Measurements from ENCODE around the gene IGF1R.
"Not testable (repeated sequence)": the region's sequence is repeated elsewhere in the genome, so short reads cannot be mapped to it uniquely, and the experiment has no call there.

Gene IGF1R

DNA sequence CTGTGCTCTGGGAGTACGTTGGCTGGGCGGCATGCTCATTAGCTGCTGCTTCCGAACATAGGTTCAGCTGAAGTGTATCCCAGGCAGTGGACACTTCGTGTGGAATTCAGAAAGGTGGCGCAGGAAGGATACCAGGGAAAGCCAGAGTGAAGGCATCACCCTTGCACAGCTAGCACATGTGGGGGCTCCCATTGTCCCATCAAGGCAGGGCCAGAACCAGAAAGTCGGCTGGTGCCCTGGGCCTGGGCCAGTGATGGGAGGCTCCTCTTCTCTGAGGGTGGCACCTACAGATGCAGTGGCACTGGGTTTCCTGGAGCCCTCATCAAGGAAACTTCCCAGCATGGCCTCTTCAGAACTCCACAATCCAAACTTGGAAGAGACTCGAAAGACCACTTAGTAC is 302.7 kb downstream of the IGF1R start:
- DNase-seq, result no peak

DNA sequence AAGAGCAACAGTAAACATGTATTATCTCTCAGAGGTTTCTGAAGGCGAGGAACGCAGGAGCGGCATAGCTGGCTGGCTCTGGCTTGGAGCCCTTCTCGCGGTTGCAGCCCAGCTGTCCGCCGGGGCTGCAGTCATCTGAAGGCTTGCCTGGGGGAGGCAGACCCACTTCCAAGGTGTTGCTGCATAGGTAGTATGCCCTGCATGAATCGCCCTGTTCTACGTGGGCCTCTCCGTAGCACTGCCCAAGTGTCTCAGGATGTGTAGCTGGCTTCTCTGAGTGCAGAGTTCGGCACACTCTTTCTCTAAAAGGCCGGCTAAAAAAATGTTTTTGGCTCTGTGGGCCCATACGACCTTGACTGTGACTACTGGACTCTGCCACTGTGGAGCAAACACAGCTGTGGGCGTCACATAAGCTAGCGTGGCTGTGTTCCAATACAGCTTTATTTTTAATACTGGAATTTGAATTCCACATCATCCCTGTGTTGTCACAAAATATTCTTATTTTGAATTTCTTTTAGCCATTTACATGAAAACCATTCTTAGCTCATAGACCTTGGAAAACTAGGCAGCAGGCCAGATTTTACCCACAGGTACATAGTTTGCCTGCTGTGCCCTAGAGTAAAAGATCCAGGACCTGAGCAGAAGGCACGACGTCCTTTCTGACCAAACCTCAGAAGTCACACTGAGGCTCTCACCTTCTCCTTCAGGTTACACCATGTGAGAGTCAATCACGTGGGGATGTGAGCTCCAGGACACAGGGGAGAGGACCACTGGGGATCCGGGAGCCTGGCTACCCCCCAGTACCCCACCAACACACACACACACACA is 303.4 kb downstream of the IGF1R start:
- no peak for DNase-seq

GRCh38 chr15:98952381-98952803 is 304.1 kb downstream of the IGF1R start:
- DNase-seq, result no peak

- DNase-seq, result no peak
Observed at GRCh38 chr15:98953000-98953787, 304.9 kb downstream of the IGF1R start.

- DNase-seq, result no peak
Observed at GRCh38 chr15:98953968-98954367, 305.6 kb downstream of the IGF1R start.

DNA sequence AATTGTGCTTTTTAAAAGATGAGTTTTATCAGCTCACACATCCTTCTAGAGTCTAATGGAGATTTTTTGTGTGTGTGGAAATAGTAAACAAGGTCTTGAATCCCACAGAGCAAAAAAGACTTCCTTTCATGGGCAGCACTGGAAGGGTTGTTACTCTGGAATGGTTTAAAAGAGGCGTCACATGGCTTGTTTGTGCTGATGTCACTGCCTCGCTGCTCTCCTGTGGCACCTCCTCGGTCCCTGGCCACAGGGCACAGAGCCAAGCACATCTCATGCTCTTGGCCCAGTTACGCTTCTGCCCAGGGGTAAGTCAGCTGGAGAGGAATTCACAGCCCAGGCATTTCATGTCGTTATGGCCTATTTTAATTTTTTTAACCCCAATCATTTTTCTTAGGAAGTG is 306.1 kb downstream of the IGF1R start:
- DNase-seq, result peak; percentile 96

DNA sequence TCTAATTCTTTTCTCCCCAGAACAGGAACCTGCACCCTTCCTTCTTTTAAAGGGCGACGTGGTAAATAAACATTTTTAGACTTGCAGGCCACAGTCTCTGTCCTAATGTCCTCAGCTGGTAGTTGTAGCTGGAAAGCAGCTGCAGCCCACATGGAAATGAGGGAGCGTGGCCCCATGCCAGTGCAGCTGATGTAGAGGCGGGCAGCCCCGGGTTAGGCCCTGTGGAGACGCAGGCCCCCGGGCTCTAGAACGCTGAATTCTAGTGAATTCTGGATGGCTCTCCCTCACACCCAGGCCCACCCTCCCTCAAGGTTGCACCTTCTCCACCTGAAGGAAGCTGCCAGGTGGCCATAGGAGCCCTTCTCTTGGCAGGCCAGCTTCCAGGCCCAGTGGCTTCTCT is 307.0 kb downstream of the IGF1R start:
- no peak for DNase-seq

- DNase-seq, result no peak
Observed at GRCh38 chr15:98955961-98956723, 307.8 kb downstream of the IGF1R start.

DNA sequence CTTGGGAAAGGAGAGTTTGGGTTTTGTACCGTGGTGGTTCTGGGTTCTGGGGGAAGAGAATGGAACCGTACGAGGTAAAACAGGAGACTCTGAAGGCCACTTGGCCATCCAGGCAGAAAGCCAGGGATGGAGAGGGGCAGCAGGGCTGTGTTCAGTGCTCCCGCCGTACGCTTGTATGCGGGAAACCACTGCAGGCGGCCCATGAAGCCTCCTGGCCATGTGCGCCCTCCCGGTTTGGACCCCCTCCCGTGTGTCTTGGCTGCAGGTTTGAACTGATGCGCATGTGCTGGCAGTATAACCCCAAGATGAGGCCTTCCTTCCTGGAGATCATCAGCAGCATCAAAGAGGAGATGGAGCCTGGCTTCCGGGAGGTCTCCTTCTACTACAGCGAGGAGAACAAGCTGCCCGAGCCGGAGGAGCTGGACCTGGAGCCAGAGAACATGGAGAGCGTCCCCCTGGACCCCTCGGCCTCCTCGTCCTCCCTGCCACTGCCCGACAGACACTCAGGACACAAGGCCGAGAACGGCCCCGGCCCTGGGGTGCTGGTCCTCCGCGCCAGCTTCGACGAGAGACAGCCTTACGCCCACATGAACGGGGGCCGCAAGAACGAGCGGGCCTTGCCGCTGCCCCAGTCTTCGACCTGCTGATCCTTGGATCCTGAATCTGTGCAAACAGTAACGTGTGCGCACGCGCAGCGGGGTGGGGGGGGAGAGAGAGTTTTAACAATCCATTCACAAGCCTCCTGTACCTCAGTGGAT is 308.6 kb downstream of the IGF1R start:
- DNase-seq, result no peak

GRCh38 chr15:98957655-98958054 is 309.3 kb downstream of the IGF1R start:
- DNase-seq, result no peak

GRCh38 chr15:98958076-98958475 is 309.7 kb downstream of the IGF1R start:
- no peak for DNase-seq

- DNase-seq, result no peak
Observed at GRCh38 chr15:98958918-98959639, 310.7 kb downstream of the IGF1R start.

DNA sequence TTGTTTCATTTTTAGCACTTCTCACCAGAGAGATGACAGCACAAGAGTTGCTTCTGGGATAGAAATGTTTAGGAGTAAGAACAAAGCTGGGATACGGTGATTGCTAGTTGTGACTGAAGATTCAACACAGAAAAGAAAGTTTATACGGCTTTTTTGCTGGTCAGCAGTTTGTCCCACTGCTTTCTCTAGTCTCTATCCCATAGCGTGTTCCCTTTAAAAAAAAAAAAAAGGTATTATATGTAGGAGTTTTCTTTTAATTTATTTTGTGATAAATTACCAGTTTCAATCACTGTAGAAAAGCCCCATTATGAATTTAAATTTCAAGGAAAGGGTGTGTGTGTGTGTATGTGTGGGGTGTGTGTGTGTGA is 311.3 kb downstream of the IGF1R start:
- DNase-seq, result no peak

GRCh38 chr15:98960555-98961050 is 312.3 kb downstream of the IGF1R start:
- DNase-seq, result no peak

GRCh38 chr15:98963444-98963843 is 315.1 kb downstream of the IGF1R start:
- DNase-seq, result no peak

GRCh38 chr15:98964466-98965133 is 316.3 kb downstream of the IGF1R start:
- no peak for DNase-seq

DNA sequence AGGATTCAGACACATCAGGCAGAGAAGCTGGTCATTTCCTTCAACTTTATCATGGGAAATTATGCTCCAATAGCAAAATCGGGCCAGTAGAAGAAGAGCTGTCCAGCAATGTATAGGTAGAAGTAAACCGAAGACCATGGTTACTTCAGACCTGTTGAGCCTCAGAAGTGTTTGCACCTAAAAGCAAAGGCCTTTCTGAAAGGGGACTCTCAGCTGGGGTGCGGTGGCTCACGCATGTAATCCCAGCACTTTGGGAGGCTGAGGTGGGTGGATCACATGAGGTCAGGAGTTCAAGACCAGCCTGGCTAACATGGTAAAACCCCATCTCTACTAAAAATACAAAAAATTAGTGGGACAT is 316.8 kb downstream of the IGF1R start:
- not testable (repeated sequence) for DNase-seq

DNA sequence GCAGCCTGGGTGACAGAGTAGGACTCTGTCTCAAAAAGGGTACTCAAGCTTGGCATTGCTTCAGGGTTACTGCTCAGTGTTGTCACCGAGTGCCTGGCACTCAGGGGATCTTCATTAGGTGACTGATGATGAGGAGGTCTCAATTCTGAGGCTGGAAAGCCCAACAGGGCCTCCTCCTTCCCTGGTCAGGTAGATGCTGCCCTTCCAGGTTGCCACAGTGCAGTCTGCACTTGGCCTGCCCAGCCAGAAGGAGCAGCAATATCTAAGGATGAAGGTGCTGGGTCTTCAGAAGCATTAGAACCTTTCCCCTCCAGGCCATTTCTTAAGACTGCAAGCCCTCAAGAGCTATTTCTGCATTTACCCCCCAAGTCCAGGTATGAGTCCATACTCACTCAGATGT is 317.3 kb downstream of the IGF1R start:
- DNase-seq, result no peak

GRCh38 chr15:98966091-98966787 is 317.9 kb downstream of the IGF1R start:
- DNase-seq, result peak; percentile 56

DNA sequence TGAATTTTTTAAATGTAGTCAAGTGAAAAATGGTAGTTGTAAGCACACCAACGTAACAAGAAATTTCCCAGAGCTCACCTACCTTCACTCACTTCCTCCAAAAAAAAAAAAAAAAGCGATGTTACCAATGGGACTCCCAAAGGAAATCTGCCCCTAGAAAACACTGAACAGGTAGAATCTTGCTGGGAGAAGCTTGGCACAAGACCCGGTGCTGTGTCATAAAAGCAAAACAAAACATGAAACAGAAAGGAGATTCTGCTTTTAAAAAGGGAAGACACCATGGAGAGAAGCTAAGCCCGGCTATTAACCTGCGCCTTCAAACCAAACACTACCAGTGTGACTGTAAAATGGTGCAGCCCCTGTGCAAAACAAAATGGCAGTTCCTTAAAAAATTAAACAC is 318.8 kb downstream of the IGF1R start:
- DNase-seq, result no peak
